Kidney (tissue), 14 donors: ENCODE results near the gene DRD2. TPM values are rescaled to one million over a fixed set of nuclear protein-coding genes. Genes with fewer than 3 reads are reported as not detected.

Source experiments
- DNase-seq, 5 donors: peaks; one replicate each; pipeline ENCODE4 v3.0.0-alpha.2; 2013 to 2020
- FAIRE-seq: peaks from 2 replicates; lab custom pipeline; 2012; peaks lifted over from hg19 to GRCh38; lab: Jason Lieb, UNC
- H3K27ac ChIP-seq, 2 donors: one replicate each; pipeline ENCODE4 v1.7.0; 2013; ENCODE audit warnings: low read depth in 2 of 2, low read length in 2 of 2, inconsistent platforms in 1 of 2
- H3K27me3 ChIP-seq: one replicate; pipeline ENCODE4 v1.7.1; 2013; ENCODE audit warnings: low read length, inconsistent platforms; ENCODE audit not compliant: control insufficient read depth, insufficient read depth
- H3K36me3 ChIP-seq, 3 donors: one replicate each; pipeline versions ENCODE4 v1.7.0 to v1.7.1; 2013; ENCODE audit warnings: low read length in 3 of 3, control low read depth in 1 of 3, inconsistent platforms in 1 of 3; ENCODE audit not compliant: insufficient read depth in 3 of 3, control insufficient read depth in 2 of 3
- H3K4me1 ChIP-seq, 3 donors: one replicate each; pipeline versions ENCODE4 v1.7.0 to v1.7.1; 2013; ENCODE audit warnings: low read length in 3 of 3, inconsistent platforms in 1 of 3, low read depth in 1 of 3; ENCODE audit not compliant: control insufficient read depth in 2 of 3, insufficient read depth in 2 of 3
- H3K4me3 ChIP-seq, 3 donors: one replicate each; pipeline versions ENCODE4 v1.7.0 to v1.8.1; 2013; ENCODE audit warnings: low read length in 3 of 3, control low read depth in 1 of 3, inconsistent platforms in 1 of 3
- H3K9ac ChIP-seq, 3 donors: one replicate each; pipeline versions ENCODE4 v1.7.0 to v1.7.1; 2013; ENCODE audit warnings: low read length in 3 of 3, control low read depth in 1 of 3, inconsistent platforms in 1 of 3
- H3K9me3 ChIP-seq, 3 donors: one replicate each; pipeline versions ENCODE4 v1.7.0 to v1.7.1; 2013; ENCODE audit warnings: low read length in 3 of 3, control low read depth in 1 of 3, inconsistent platforms in 1 of 3; ENCODE audit not compliant: control insufficient read depth in 2 of 3, insufficient read depth in 1 of 3
- intact Hi-C: fragments of 100-400 bp; cut with DNase I; formaldehyde crosslinking; loops from one replicate; pipeline ENCODE4 v1.11.1; 2022
- microRNA-seq: library from miRNA; unstranded; fragments of <30 nt; microRNA quantifications from one replicate; pipeline ENCODE4 v1.2.0, GENCODE V29; 2020
- polyA plus RNA-seq: library from polyadenylated mRNA; stranded (reverse); fragments of 350-450 nt; fragmentation: Illumina TruSeq; extraction: RNeasy Lipid Tissue Mini Kit (QIAGEN cat#74804); gene quantifications from one replicate; pipeline ENCODE4 v1.2.3, GENCODE V29; 2014; ENCODE audit warnings: low read depth, low replicate concordance; ENCODE audit not compliant: insufficient read depth
- total RNA-seq: library from RNA; stranded (reverse); fragmentation: NEBNext Ultra II Directional; extraction: Animal tissue kit (Norgen Biotek cat#: 25700); gene quantifications from one replicate; pipeline ENCODE4 v1.2.1, GENCODE V29; 2021
- TF ChIP-seq, protein P1 (sequence below): IDR thresholded peaks from 3 replicates; pipeline ENCODE4 v1.5.1; 2012; ENCODE audit warnings: mild to moderate bottlenecking, moderate library complexity, borderline replicate concordance; ENCODE audit not compliant: insufficient read depth; ENCODE audit errors: extremely low read depth
- donor health status: control.
- donor health status: control.
- donor health status: control.
- donor health status: control.
- donor health status: control.
- donor health status: DM: yes; HTN: yes; CAD: no.
- donor health status: Normal renal cell carcinoma (clear cell type).

The DRD2 gene
- total and polyA plus RNA-seq, 2 donors from 2014 or later: 0.31 to 0.47 TPM

GRCh38 chr11:113363996-113364641 is 111.1 kb downstream of the DRD2 start:
- intact Hi-C loops: no loop called here

DNA sequence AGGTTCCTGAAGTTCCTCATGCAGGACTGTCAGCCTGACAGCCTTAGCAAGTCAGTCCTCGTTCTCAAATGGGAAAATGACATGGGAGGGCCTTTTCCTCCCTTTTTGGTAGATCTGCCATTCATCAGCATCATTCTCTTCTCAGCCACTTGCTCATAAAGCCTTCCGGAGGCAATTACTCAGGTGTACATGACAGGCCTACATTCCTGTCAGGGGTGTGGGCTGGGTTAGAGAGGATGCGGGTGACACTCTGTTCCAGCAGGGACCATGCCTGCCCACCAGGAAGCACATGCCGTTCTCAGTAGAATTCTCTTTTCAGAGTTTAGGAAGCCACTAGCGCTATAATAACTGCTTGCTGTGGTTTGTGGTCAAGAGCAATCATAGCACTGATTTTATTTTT is 111.8 kb downstream of the DRD2 start:
- Histone ChIP-seq H3K9ac (no peak overlapping the region), H3K27me3 (no peaks in the 10 kb centered on the region), H3K36me3 (peaks cover 2 to 75% (median 42%) of the 10 kb centered on the region in 3 donors), H3K9me3 (no peaks in the 10 kb centered on the region), H3K4me1 (no peaks in the 10 kb centered on the region), H3K27ac (no peak overlapping the region), H3K4me3 (no peak overlapping the region)
- DNase-seq (no peak), FAIRE-seq (no peak)
- intact Hi-C loops: no loop called here
- TF ChIP-seq, protein P1, sequence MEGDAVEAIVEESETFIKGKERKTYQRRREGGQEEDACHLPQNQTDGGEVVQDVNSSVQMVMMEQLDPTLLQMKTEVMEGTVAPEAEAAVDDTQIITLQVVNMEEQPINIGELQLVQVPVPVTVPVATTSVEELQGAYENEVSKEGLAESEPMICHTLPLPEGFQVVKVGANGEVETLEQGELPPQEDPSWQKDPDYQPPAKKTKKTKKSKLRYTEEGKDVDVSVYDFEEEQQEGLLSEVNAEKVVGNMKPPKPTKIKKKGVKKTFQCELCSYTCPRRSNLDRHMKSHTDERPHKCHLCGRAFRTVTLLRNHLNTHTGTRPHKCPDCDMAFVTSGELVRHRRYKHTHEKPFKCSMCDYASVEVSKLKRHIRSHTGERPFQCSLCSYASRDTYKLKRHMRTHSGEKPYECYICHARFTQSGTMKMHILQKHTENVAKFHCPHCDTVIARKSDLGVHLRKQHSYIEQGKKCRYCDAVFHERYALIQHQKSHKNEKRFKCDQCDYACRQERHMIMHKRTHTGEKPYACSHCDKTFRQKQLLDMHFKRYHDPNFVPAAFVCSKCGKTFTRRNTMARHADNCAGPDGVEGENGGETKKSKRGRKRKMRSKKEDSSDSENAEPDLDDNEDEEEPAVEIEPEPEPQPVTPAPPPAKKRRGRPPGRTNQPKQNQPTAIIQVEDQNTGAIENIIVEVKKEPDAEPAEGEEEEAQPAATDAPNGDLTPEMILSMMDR: no peak

More at GRCh38 chr11:113363996-113364641, 111.1 kb downstream of the DRD2 start:
- Histone ChIP-seq H3K4me3 (no peak overlapping the region), H3K9ac (no peak overlapping the region), H3K36me3 (peaks cover 2 to 69% (median 35%) of the 10 kb centered on the region in 3 donors), H3K4me1 (no peaks in the 10 kb centered on the region), H3K27ac (no peak overlapping the region), H3K9me3 (no peaks in the 10 kb centered on the region), H3K27me3 (no peaks in the 10 kb centered on the region)
- DNase-seq (no peak), FAIRE-seq (no peak)
- TF ChIP-seq, protein P1: no peak

Small RNA genes lying within 50 kb of the gene (microRNA-seq; reads per million reads assigned to microRNA genes)
- gene MIR4301: not detected

Other genes starting within 250 kb of the DRD2 start
- 34.4 TPM for gene TTC12, start 160.8 kb downstream of the DRD2 start, total RNA-seq
- gene TTC12, start 160.8 kb downstream of the DRD2 start, polyA plus RNA-seq: 16.7 TPM
- gene ANKK1, start 87.6 kb downstream of the DRD2 start, total RNA-seq: 0.60 TPM
- gene ANKK1, start 87.6 kb downstream of the DRD2 start, polyA plus RNA-seq: 0.19 TPM
- gene TMPRSS5, start 230.9 kb upstream of the DRD2 start, total RNA-seq: 0.60 TPM
- gene TMPRSS5, start 230.9 kb upstream of the DRD2 start, polyA plus RNA-seq: 0.65 TPM